HG02852 (cell line): Measurements from ENCODE around the gene WDR81.
"Not testable (repeated sequence)": the region's sequence is repeated elsewhere in the genome, so short reads cannot be mapped to it uniquely, and the experiment has no call there.

ENCODE experiments used
- ATAC-seq: cut with Tn5 transposase; IDR thresholded peaks from one replicate; pipeline ENCODE4 v1.9.1; 2021; ENCODE audit warnings: mild to moderate bottlenecking, moderate library complexity; ENCODE audit not compliant: unreplicated experiment

Gene WDR81

GRCh38 chr17:1724351-1724868 lies at the start of gene WDR81:
TSS of gene WDR81 (plus strand) at chr17:1724704. CDS start at chr17:1724960, 256 bp downstream.
- peak; percentile 50 for ATAC-seq

GRCh38 chr17:1676401-1676800 lies 48.1 kb upstream of the WDR81 start:
- ATAC-seq = no peak

DNA sequence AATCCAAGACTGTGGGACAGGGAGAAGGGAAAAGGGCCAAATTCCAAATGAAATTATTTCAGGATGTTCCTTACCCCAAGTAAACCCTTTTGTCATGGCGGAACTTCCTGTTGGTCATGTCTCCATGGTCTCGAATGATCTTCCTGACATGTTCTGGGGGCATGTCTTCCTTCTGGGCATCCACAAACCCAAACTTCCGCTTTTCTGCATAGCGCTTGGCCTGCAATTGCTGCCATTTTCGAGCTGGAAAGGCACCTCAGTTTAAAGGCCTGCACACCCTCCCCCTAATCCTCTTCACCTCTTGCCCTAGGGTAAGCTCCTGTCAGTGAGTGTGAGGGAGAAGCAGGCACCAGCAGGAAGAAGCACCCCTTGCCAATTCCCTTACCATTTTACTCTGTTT lies 41.0 kb upstream of the WDR81 start:
- no peak for ATAC-seq

DNA sequence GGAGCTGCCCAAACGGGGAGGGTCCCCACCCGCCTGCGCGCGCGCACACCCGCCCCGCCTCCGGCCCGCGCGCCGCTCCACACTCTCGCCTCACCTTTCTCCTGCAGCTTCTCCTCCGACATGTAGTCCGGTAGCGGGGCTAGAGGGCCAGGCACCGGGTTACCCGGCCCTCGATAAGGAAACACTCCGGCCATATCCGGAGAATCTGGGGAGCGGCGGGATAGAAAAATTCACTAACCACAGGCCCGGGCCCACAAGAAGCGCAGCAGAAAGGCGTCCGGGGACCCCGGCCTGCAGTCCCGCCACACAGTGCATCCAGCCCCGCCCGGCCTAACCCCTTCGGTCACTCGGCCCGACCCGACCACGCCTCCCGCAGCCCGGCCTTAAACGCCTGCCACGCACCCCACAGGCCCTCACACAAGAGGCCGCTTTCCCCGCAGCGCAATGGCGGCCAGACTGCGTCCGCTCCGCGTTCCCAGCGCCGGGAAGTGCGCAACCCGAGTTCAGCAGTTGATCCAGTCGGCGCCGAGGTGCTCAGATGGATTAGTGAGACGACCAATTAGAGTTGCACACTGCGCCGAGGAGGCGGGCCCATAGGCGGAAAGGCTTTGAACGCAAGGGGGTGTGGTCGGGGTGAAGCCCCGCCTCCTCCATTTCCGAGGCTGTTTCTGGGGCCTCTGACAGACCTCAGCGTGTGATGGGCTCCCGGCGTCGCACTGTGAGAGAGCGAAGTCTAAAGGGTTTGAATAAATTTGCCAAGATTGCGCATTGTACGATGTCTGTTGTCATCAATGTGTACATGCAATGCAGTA lies 39.9 kb upstream of the WDR81 start, which contains the start of gene PRPF8:
Gene PRPF8, minus strand, starts transcription at position 490 of the 812 bp plus-strand sequence. Its CDS starts 296 bp downstream, at position 194.
- ATAC-seq = peak; percentile 96

- ATAC-seq = no peak
Measured at GRCh38 chr17:1686086-1686485, 38.4 kb upstream of the WDR81 start.

- ATAC-seq = not testable (repeated sequence)
Measured at GRCh38 chr17:1688405-1688804, 36.1 kb upstream of the WDR81 start.

DNA sequence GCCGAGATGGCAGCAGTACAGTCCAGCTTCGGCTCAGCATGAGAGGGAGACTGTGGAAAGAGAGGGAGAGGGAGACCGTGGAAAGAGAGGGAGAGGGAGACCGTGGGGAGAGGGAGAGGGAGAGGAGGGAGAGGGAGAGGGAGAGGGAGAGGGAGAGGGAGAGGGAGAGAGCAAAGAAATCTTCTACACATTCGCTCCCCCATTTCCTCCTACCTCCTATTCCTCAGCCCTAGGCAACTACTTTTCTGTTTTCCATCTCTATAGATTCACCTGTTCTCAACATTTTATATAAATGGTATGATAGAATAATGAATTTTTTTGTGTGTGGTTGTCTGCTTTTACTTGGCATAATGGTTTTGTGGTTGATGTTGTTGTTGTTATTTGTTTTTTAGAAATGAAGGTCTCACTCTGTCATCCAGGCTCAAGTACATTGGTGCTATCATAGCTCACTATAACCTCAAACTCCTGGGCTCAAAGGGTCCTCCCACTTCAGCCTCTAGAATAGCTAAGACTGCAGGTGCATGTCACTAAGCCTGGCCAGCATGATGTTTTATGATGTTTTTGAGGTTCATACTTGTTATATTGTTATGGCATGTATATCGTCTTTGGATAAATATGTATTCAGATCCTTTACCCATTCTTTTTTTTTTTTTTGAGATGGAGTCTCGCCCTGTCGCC lies 33.8 kb upstream of the WDR81 start:
- no peak for ATAC-seq

DNA sequence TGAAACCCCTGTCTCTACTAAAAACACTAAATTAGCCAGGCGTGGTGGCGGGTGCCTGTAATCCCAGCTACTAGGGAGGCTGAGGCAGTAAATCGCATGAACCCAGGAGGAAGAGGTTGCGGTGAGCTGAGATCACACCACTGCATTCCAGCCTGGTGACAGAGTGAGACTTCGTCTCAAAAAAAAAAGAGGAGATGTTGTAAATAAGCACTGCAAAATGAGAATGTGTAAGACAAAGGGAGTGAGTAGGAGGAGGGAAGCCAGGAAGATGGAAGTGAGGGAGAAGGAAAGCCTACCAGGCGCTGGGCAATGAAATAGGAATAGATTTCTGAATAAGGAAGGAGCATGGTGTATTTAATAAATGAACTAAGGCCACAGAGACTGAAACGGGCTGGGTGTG lies 31.2 kb upstream of the WDR81 start:
- ATAC-seq = no peak

DNA sequence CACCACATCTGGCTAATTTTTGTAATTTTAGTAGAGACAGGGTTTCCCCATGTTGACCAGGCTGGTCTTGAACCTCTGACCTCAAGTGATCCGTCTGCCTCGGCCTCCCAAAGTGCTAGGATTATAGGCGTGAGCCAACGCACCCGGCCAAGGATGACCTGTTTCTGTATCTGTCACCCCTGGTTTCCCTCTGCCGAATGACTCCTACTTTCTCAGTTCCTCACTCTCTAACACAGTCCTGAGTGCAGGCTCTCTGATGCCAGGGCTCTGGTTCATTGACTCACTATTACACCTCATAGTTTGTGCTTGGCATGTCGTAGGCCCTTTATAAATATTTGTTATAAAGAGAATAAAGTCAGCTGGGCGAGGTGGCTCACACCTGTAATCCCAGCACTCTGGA lies 29.1 kb upstream of the WDR81 start:
- no peak for ATAC-seq

- ATAC-seq = no peak
Measured at GRCh38 chr17:1697681-1698080, 26.8 kb upstream of the WDR81 start.

DNA sequence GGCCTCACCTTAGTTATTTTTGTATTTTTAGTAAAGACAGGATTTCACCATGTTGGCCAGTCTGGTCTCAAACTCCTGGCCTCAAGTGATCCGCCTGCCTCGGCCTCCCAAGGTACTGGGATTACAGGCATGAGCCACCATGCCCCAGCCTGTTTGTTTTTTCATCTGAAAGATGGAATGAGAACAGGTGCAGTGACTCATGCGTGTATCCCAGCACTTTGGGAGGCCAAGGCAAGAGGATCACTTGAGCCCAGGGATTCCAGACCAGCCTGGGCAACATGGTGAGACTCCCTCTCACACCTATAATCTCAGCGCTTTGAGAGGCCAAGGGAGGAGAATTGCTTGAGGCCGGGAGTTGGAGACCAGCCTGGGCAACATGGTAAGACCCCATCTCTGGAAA lies 24.6 kb upstream of the WDR81 start:
- ATAC-seq = not testable (repeated sequence)

DNA sequence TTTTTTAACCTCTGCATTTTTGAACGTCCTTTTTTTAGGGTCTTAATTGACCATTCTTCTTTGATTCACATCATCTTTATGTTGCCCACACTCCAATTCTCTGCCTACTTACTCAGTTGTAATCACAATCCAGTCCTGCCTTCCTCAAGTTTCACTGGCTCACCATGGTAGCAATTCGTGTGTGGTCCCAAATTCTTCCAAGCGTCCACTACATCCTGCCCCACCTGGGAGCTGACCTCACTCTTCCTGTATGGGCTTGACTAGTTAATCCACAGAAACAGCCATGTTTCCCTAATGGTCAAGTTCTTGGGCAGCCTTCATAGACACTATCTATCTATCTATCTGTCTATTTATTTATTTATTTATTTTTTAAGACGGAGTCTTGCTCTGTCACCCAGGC lies 21.4 kb upstream of the WDR81 start:
- no peak for ATAC-seq

- no peak for ATAC-seq
Measured at GRCh38 chr17:1705004-1705403, 19.5 kb upstream of the WDR81 start.

GRCh38 chr17:1707107-1707506 lies 17.4 kb upstream of the WDR81 start:
- ATAC-seq = no peak

DNA sequence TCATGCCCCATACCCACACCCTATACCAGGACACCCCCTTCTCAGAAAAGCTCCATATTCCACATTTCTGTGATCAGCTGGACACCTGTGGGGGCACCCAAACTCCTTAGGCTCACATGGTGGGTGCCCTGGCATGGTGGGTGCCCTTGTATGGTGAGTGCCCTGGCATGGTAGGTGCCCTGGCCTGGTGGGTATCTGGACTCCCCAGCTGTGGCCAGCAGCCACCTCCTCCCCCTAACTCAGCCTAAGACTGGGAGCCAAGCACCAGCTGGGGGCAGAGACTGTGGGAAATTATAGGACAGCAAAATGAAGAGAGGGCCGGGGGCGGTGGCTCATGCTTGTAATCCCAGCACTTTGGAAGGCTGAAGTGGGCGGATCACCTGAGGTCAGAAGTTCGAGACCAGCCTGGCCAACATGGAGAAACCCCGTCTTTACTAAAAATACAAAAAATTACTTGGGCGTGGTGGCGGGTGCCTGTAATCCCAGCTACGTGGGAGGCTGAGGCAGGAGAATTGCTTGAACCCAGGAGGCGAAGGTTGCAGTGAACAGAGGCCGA lies 15.6 kb upstream of the WDR81 start:
- ATAC-seq = not testable (repeated sequence)

GRCh38 chr17:1709403-1709951 lies 15.0 kb upstream of the WDR81 start:
- ATAC-seq = no peak

DNA sequence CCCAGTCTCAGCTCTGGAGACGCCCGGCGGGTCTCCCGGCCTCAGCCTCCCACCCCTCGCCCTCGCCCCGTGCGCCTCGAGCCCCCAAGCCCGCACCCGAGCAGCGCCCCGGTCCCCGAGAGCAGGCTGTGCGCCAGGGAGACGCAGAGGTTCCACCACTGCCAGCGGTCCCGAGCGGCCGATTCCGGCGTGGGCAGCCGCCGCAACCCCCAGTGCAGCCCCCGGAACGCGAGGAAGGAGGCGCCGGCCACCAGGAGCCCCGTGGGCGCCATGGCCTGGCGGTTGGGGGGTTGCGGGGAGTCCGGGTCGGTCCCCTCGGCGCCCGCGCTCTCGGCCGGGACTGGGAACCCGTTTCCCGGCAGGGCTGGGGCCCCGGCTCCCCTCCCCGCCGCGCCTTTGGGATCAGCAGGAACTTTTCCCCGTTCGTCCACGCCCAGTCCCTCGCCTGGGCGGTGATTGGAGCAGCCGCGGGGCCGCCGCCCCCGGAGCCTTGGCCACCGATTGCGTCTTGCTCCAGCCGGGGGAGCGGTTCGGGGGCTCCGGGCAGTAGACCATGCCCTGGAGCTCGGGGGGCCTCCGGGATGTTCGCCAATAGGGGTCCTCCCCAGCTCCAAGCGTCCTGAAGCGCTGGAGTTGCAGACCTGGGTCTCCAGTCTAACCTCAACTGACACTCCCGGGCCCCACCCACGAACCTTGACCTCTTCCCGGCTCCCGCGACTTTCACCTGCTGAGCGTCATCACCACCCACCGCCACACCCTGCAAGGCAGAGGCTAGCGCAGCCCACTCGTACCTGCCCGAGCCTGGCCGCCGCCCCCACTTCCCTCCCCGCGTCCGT lies 14.3 kb upstream of the WDR81 start, which contains the start of gene TLCD2:
Gene TLCD2, minus strand, starts transcription at position 407 of the 836 bp plus-strand sequence. Its CDS starts 135 bp downstream, at position 272.
- ATAC-seq = no peak

- no peak for ATAC-seq
Measured at GRCh38 chr17:1710807-1711553, 13.5 kb upstream of the WDR81 start.

- ATAC-seq = no peak
Measured at GRCh38 chr17:1711804-1712203, 12.7 kb upstream of the WDR81 start.

DNA sequence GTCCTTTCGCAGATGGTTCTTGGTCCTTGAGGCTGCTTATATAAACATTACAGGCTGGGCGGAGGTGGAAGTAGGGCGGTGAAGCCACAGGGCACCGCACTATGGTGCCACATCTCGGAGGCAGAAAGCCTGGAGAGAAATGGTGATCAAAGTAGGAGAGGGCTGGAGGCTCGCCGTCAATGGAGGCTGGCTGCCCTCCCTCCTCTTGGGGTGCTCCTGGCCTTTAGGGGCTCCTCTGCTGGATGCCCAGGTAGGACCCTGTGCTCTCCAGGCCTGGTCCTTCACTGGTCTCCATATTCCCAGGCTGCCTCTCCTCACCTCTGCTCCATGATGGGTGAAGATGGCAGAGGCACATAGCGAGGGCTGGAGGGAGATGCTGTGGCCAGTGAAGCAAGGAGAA lies 12.2 kb upstream of the WDR81 start:
- ATAC-seq = no peak
